H1 (cell line): ENCODE data around the gene ARHGAP11B.
"Not testable (repeated sequence)": the region's sequence is repeated elsewhere in the genome, so short reads cannot be mapped to it uniquely, and the experiment has no call there.

Source experiments
- CTCF ChIA-PET: fragments of 300-600 bp; sonication (Branson Sonifier 250); formaldehyde crosslinking; loops from one replicate; lab custom pipeline; 2021; ENCODE audit not compliant: partially characterized antibody; lab: Charles Lee
- POLR2A ChIA-PET: fragments of 300-600 bp; sonication (Branson Sonifier 250); formaldehyde crosslinking; loops from one replicate; lab custom pipeline; 2021; ENCODE audit warnings: inconsistent platforms; ENCODE audit not compliant: partially characterized antibody; lab: Charles Lee
- DNase-seq, 2 experiments: peaks; one replicate each; pipeline versions ENCODE4 v3.0.0 to v3.0.0-alpha.2; 2010 to 2022; ENCODE audit warnings: low spot score in 2 of 2, low read depth in 1 of 2, mixed read lengths in 1 of 2
- FAIRE-seq: peaks from 2 replicates; lab custom pipeline; 2011; peaks lifted over from hg19 to GRCh38; lab: Jason Lieb, UNC
- H2AFZ ChIP-seq: 2 replicates; pipeline ENCODE4 v1.8.1; 2012; ENCODE audit warnings: low read length, inconsistent platforms
- H2AK5ac ChIP-seq: 2 replicates; pipeline ENCODE4 v1.6.1; 2013; ENCODE audit warnings: low read depth, low read length
- H2BK120ac ChIP-seq: replicated peaks from 2 replicates; pipeline ENCODE3; 2013; ENCODE audit warnings: low read depth, low read length, inconsistent platforms
- H2BK12ac ChIP-seq: 2 replicates; pipeline ENCODE4 v1.6.1; 2013; ENCODE audit warnings: low read depth, low read length
- H2BK15ac ChIP-seq: 2 replicates; pipeline ENCODE4 v1.6.1; 2013; ENCODE audit warnings: low read length
- H2BK20ac ChIP-seq: 2 replicates; pipeline ENCODE4 v1.6.1; 2013; ENCODE audit warnings: low read length
- H2BK5ac ChIP-seq: 2 replicates; pipeline ENCODE4 v1.6.1; 2013; ENCODE audit warnings: low read depth, low read length
- H3K14ac ChIP-seq: 2 replicates; pipeline ENCODE4 v1.6.1; 2013; ENCODE audit warnings: inconsistent platforms; ENCODE audit not compliant: insufficient read length
- H3K18ac ChIP-seq: 2 replicates; pipeline ENCODE4 v1.6.1; 2013; ENCODE audit warnings: low read length; ENCODE audit errors: extremely low read depth
- H3K23ac ChIP-seq: 2 replicates; pipeline ENCODE4 v1.6.1; 2013; ENCODE audit warnings: inconsistent platforms; ENCODE audit not compliant: insufficient read length
- H3K23me2 ChIP-seq: 2 replicates; pipeline ENCODE4 v1.6.1; 2013; ENCODE audit warnings: low read depth, low read length
- H3K27ac ChIP-seq: 2 replicates; pipeline ENCODE4 v1.6.1; 2011; ENCODE audit warnings: low read depth, low read length, inconsistent platforms
- H3K27me3 ChIP-seq, 4 experiments: replicated peaks in 1 of 4; 1 replicate in 1 of 4; 2 replicates in 3 of 4; pipeline versions ENCODE4 v1.6.1 to v1.8.1; 2011 to 2013; ENCODE audit warnings: low read length in 3 of 4, mild to moderate bottlenecking in 3 of 4, inconsistent platforms in 2 of 4, mixed read lengths in 2 of 4, moderate library complexity in 1 of 4; ENCODE audit not compliant: control insufficient read depth in 3 of 4, insufficient read depth in 3 of 4; ENCODE audit errors: extremely low read depth in 1 of 4
- H3K36me3 ChIP-seq, 4 experiments: 2 replicates each; pipeline versions ENCODE4 v1.6.1 to v1.8.1; 2011 to 2013; ENCODE audit warnings: mild to moderate bottlenecking in 4 of 4, low read length in 3 of 4, moderate library complexity in 2 of 4, control low read depth in 1 of 4, inconsistent platforms in 1 of 4; ENCODE audit not compliant: insufficient read depth in 4 of 4, control insufficient read depth in 2 of 4
- H3K4ac ChIP-seq: replicated peaks from 2 replicates; pipeline ENCODE3; 2013; ENCODE audit warnings: low read length, low read depth, mixed read lengths, inconsistent platforms; ENCODE audit not compliant: insufficient read length
- H3K4me1 ChIP-seq, 4 experiments: replicated peaks in 1 of 4; 1 replicate in 1 of 4; 2 replicates in 3 of 4; pipeline versions ENCODE4 v1.6.1 to v1.8.1; 2011 to 2013; ENCODE audit warnings: low read length in 3 of 4, inconsistent platforms in 2 of 4, mixed read lengths in 1 of 4; ENCODE audit not compliant: insufficient read depth in 4 of 4, control insufficient read depth in 3 of 4
- H3K4me2 ChIP-seq, 2 experiments: 2 replicates each; pipeline versions ENCODE4 v1.6.1 to v1.8.1; 2011 to 2013; ENCODE audit warnings: low read depth in 2 of 2, low read length in 2 of 2, control low read depth in 1 of 2, inconsistent platforms in 1 of 2, mild to moderate bottlenecking in 1 of 2; ENCODE audit not compliant: insufficient read depth in 1 of 2
- H3K4me3 ChIP-seq, 4 experiments: fragments of 200-600, 300-600 bp in 1 of 4; sonication (generic), shearing (Covaris generic), sonication (Bioruptor Twin) in 1 of 4; 2 replicates each; pipeline versions ENCODE4 v1.5.1 to v1.8.1; 2011 to 2016; ENCODE audit warnings: low read length in 4 of 4, low read depth in 3 of 4, control low read depth in 2 of 4, inconsistent platforms in 2 of 4, mild to moderate bottlenecking in 2 of 4, mixed read lengths in 1 of 4, moderate library complexity in 1 of 4; ENCODE audit not compliant: insufficient read depth in 2 of 4; ENCODE audit errors: extremely low read depth in 1 of 4
- H3K56ac ChIP-seq: replicated peaks from 2 replicates; pipeline ENCODE3; 2013; ENCODE audit warnings: low read depth, mild to moderate bottlenecking, mixed read lengths, low read length, inconsistent platforms; ENCODE audit not compliant: insufficient read length
- H3K79me1 ChIP-seq: 2 replicates; pipeline ENCODE4 v1.6.1; 2013; ENCODE audit warnings: low read depth, low read length, control low read depth
- H3K79me2 ChIP-seq, 2 experiments: 2 replicates each; pipeline versions ENCODE4 v1.6.1 to v1.8.1; 2012 to 2013; ENCODE audit warnings: low read length in 2 of 2, mild to moderate bottlenecking in 2 of 2, inconsistent platforms in 1 of 2; ENCODE audit not compliant: insufficient read depth in 2 of 2, control insufficient read depth in 1 of 2
- H3K9ac ChIP-seq, 4 experiments: replicated peaks in 1 of 4; 1 replicate in 1 of 4; 2 replicates in 3 of 4; pipeline versions ENCODE4 v1.6.1 to v1.8.1; 2011 to 2013; ENCODE audit warnings: low read depth in 3 of 4, low read length in 3 of 4, control low read depth in 2 of 4, mild to moderate bottlenecking in 2 of 4, moderate library complexity in 2 of 4, inconsistent platforms in 1 of 4; ENCODE audit errors: extremely low read depth in 1 of 4
- H3K9me3 ChIP-seq, 2 experiments: 2 replicates each; pipeline versions ENCODE4 v1.6.1 to v1.8.1; 2012 to 2013; ENCODE audit warnings: mild to moderate bottlenecking in 2 of 2, moderate library complexity in 2 of 2, control low read depth in 1 of 2, inconsistent platforms in 1 of 2, low read depth in 1 of 2, low read length in 1 of 2, mixed read lengths in 1 of 2; ENCODE audit not compliant: insufficient read depth in 2 of 2
- H4K20me1 ChIP-seq, 2 experiments: replicated peaks in 1 of 2; 2 replicates each; pipeline versions ENCODE3 to v1.8.1; 2011 to 2013; ENCODE audit warnings: inconsistent platforms in 2 of 2, low read length in 2 of 2, mild to moderate bottlenecking in 1 of 2; ENCODE audit not compliant: insufficient read depth in 2 of 2, control insufficient read depth in 1 of 2
- H4K5ac ChIP-seq: 2 replicates; pipeline ENCODE4 v1.6.1; 2013; ENCODE audit warnings: low read length, low read depth, mixed read lengths, inconsistent platforms; ENCODE audit not compliant: insufficient read length
- H4K8ac ChIP-seq: 2 replicates; pipeline ENCODE4 v1.8.0; 2013; ENCODE audit warnings: mild to moderate bottlenecking, moderate library complexity, low read length, inconsistent platforms; ENCODE audit not compliant: insufficient read depth; ENCODE audit errors: extremely low read depth
- H4K91ac ChIP-seq: replicated peaks from 2 replicates; pipeline ENCODE3; 2013; ENCODE audit warnings: low read length, mixed read lengths, inconsistent platforms; ENCODE audit not compliant: insufficient read length
- WGBS, 2 experiments: shearing (Covaris generic) in 1 of 2; methylation state at CpG; one replicate each; pipeline versions ENCODE4 v1.1.6 to v1.1.7; 2013 to 2015; ENCODE audit warnings: low lambda C conversion rate in 2 of 2, mixed read lengths in 2 of 2, inconsistent platforms in 1 of 2, low coverage in 1 of 2, missing lambda C conversion rate in 1 of 2; ENCODE audit not compliant: insufficient replicate concordance in 2 of 2, insufficient coverage in 1 of 2, insufficient read length in 1 of 2; ENCODE audit errors: extremely low coverage in 1 of 2, missing lambda C conversion rate in 1 of 2; 5-methylcytosine and 5-hydroxymethylcytosine counted together

The ARHGAP11B gene

GRCh38 chr15:30598953-30599352 lies 27.0 kb upstream of the ARHGAP11B start:
- H2AK5ac ChIP-seq, H2BK120ac ChIP-seq, H3K27me3 ChIP-seq, H3K18ac ChIP-seq, DNase-seq, H3K9me3 ChIP-seq, H4K20me1 ChIP-seq, H2BK5ac ChIP-seq, H3K36me3 ChIP-seq, FAIRE-seq, H3K9ac ChIP-seq, POLR2A ChIA-PET, H3K23ac ChIP-seq, H4K5ac ChIP-seq, H2BK15ac ChIP-seq, H3K79me1 ChIP-seq, H2AFZ ChIP-seq, H3K27ac ChIP-seq, H2BK20ac ChIP-seq, H2BK12ac ChIP-seq, H3K4ac ChIP-seq, H3K4me2 ChIP-seq, H3K4me1 ChIP-seq, H4K91ac ChIP-seq, H3K4me3 ChIP-seq, H4K8ac ChIP-seq, H3K56ac ChIP-seq, CTCF ChIA-PET, H3K14ac ChIP-seq, H3K23me2 ChIP-seq, H3K79me2 ChIP-seq: not testable (repeated sequence)
- no CpG with 5 or more reads among the region's 2 CpGs for WGBS, 2 experiments

DNA sequence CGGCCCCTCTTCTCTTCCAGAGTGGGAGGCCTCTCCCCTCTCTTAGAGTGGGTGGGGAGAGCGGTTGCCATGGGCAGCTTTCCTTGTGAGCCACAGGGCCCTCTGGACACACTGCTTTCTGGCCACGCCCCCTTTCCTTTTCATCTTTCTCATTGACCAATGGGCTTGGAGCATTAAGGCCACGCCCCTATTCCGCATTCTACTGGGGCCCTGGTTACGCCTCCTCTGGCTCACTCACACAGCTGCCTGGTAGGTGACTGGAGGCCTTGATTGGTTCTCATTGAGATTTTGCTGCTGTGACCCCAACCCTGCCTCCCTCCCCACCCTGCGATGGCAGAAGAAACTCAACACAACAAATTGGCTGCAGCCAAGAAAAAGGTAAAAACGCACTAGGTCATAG lies 22.1 kb upstream of the ARHGAP11B start, which contains the start of gene GOLGA8H:
GOLGA8H (plus strand) TSS at position 233 of the 400 bp plus-strand sequence; CDS start at position 331, 98 bp downstream.
- H2AFZ ChIP-seq, H3K23me2 ChIP-seq, FAIRE-seq, H3K27me3 ChIP-seq, H3K79me1 ChIP-seq, H2BK120ac ChIP-seq, H2BK15ac ChIP-seq, H3K14ac ChIP-seq, H3K4me3 ChIP-seq, H3K56ac ChIP-seq, H2AK5ac ChIP-seq, H3K27ac ChIP-seq, H3K4ac ChIP-seq, H2BK12ac ChIP-seq, H4K91ac ChIP-seq, H3K9me3 ChIP-seq, H3K4me1 ChIP-seq, H2BK20ac ChIP-seq, H3K23ac ChIP-seq, H4K20me1 ChIP-seq, CTCF ChIA-PET, DNase-seq, H4K8ac ChIP-seq, H3K79me2 ChIP-seq, H2BK5ac ChIP-seq, H4K5ac ChIP-seq, H3K36me3 ChIP-seq, H3K9ac ChIP-seq, H3K18ac ChIP-seq, H3K4me2 ChIP-seq, POLR2A ChIA-PET: not testable (repeated sequence)
- 33% methylated on average over 1 of the region's 8 CpGs; no CpG with 5 or more reads in 1 of the 2 experiments for WGBS, 2 experiments
